A673 (cell line): ENCODE results near the gene NPIPA1.
"Not testable (repeated sequence)": the region's sequence is repeated elsewhere in the genome, so short reads cannot be mapped to it uniquely, and the experiment has no call there.

Experiments
- CTCF ChIP-seq: fragments of 300-800, 200-600 bp; sonication (generic); conservative IDR thresholded peaks from 2 replicates; pipeline ENCODE4 v1.5.1; 2017; ENCODE audit warnings: low read depth, mild to moderate bottlenecking, antibody characterized with exemption, low read length, moderate library complexity, mixed read lengths
- EZH2 ChIP-seq: fragments of 200-600 bp; sonication (generic); IDR thresholded peaks from 2 replicates; pipeline ENCODE4 v1.6.1; 2017; ENCODE audit warnings: borderline replicate concordance, low read depth, mild to moderate bottlenecking, mixed read lengths, antibody characterized with exemption, low read length; ENCODE audit not compliant: poor library complexity, severe bottlenecking

- TF ChIP-seq CTCF, EZH2: not testable (repeated sequence)
These were observed 18.7 kb upstream of the NPIPA1 start for GRCh38 chr16:14918504-14918903.
